Lung (tissue), 16 donors: ENCODE measurements around the gene ALDH7A1. TPM values are rescaled to one million over a fixed set of nuclear protein-coding genes. Genes with fewer than 3 reads are reported as not detected.

Source experiments
- ATAC-seq: fragments of 200-7000 bp; cut with Tn5 transposase; one replicate; pipeline ENCODE4 v1.9.1; 2020; ENCODE audit warnings: moderate number of reproducible peaks; ENCODE audit not compliant: insufficient read depth, low FRiP score
- DNase-seq, 3 donors: peaks; one replicate each; pipeline ENCODE4 v3.0.0-alpha.2; 2013 to 2017
- H3K27ac ChIP-seq, 2 donors: one replicate each; pipeline ENCODE4 v1.5.1; 2013; ENCODE audit warnings: mild to moderate bottlenecking in 2 of 2, moderate library complexity in 2 of 2, control low read depth in 1 of 2, inconsistent platforms in 1 of 2, low read depth in 1 of 2, low read length in 1 of 2
- H3K27me3 ChIP-seq, 3 donors: one replicate each; pipeline ENCODE4 v1.5.1; 2013; ENCODE audit warnings: low read length in 2 of 3; ENCODE audit not compliant: control insufficient read depth in 3 of 3, insufficient read depth in 3 of 3
- H3K36me3 ChIP-seq, 4 donors: one replicate each; pipeline ENCODE4 v1.5.1; 2013; ENCODE audit warnings: low read length in 4 of 4, mild to moderate bottlenecking in 1 of 4, moderate library complexity in 1 of 4; ENCODE audit not compliant: control insufficient read depth in 4 of 4, insufficient read depth in 4 of 4
- H3K4me1 ChIP-seq, 5 donors: one replicate each; pipeline ENCODE4 v1.5.1; 2013; ENCODE audit warnings: low read length in 5 of 5, mild to moderate bottlenecking in 2 of 5, moderate library complexity in 1 of 5; ENCODE audit not compliant: control insufficient read depth in 5 of 5, insufficient read depth in 5 of 5
- H3K4me3 ChIP-seq: one replicate; pipeline ENCODE4 v1.5.1; 2013; ENCODE audit warnings: mild to moderate bottlenecking, control low read depth, moderate library complexity
- H3K9ac ChIP-seq, 2 donors: one replicate each; pipeline ENCODE4 v1.5.1; 2013; ENCODE audit warnings: low read length in 2 of 2, control low read depth in 1 of 2; ENCODE audit not compliant: insufficient read depth in 1 of 2
- H3K9me3 ChIP-seq, 4 donors: one replicate each; pipeline ENCODE4 v1.5.1; 2013; ENCODE audit warnings: low read length in 3 of 4, mild to moderate bottlenecking in 1 of 4, moderate library complexity in 1 of 4; ENCODE audit not compliant: control insufficient read depth in 4 of 4, insufficient read depth in 3 of 4
- WGBS, 2 donors: extraction: QIAGEN DNeasy Blood & Tissue Kit; methylation state at CpG; one replicate each; pipeline ENCODE4 v1.1.7; 2013; 5-methylcytosine and 5-hydroxymethylcytosine counted together
- long read RNA-seq, 5 donors: transcript quantifications; one replicate each; lab custom pipeline, GENCODE V29; 2026
- polyA plus RNA-seq, 2 donors: library from polyadenylated mRNA; stranded (reverse); fragments of 200-250 nt; gene quantifications; one replicate each; pipeline ENCODE4 v1.2.1, GENCODE V29; 2013
- total RNA-seq, 2 donors: library from RNA; depleted of rRNA in 1 of 2; stranded (reverse); fragments of >200 nt in 1 of 2; gene quantifications; one replicate each; pipeline ENCODE4 v1.2.1, GENCODE V29; 2014 to 2021
- TF ChIP-seq, protein P1 (sequence below): IDR thresholded peaks from 2 replicates; pipeline ENCODE4 v1.5.1; 2012; ENCODE audit warnings: mild to moderate bottlenecking; ENCODE audit errors: control extremely low read depth, extremely low read depth
- donor health status: control.
- donor health status: control.
- donor health status: Bipolar disorder and iron deficiency.
- donor health status: healthy.
- donor health status: DM: yes; HTN: yes; CAD: no.

ALDH7A1 gene
- total RNA-seq (10 to 100 TPM; 40.7 to 66.0 TPM), polyA plus RNA-seq (10 to 100 TPM; 17.4 to 35.5 TPM)
- long read RNA-seq, donor 1, full-length matches to known transcripts = 26 of 46 reads
- long read RNA-seq, donor 1, partial matches to known transcripts = 20 of 46 reads
- long read RNA-seq, donor 1, other reads (novel, unspliced or antisense) = 0 of 46 reads
- long read RNA-seq, donor 2, full-length matches to known transcripts = 7 of 16 reads
- long read RNA-seq, donor 2, partial matches to known transcripts = 9 of 16 reads
- long read RNA-seq, donor 2, other reads (novel, unspliced or antisense) = 0 of 16 reads
- long read RNA-seq, donor 3, full-length matches to known transcripts = 14 of 24 reads
- long read RNA-seq, donor 3, partial matches to known transcripts = 10 of 24 reads
- long read RNA-seq, donor 3, other reads (novel, unspliced or antisense) = 0 of 24 reads
- long read RNA-seq, donor 4, full-length matches to known transcripts = 12 of 20 reads
- long read RNA-seq, donor 4, partial matches to known transcripts = 8 of 20 reads
- long read RNA-seq, donor 4, other reads (novel, unspliced or antisense) = 0 of 20 reads
- long read RNA-seq, donor 5, full-length matches to known transcripts = 38 of 55 reads
- long read RNA-seq, donor 5, partial matches to known transcripts = 17 of 55 reads
- long read RNA-seq, donor 5, other reads (novel, unspliced or antisense) = 0 of 55 reads

DNA sequence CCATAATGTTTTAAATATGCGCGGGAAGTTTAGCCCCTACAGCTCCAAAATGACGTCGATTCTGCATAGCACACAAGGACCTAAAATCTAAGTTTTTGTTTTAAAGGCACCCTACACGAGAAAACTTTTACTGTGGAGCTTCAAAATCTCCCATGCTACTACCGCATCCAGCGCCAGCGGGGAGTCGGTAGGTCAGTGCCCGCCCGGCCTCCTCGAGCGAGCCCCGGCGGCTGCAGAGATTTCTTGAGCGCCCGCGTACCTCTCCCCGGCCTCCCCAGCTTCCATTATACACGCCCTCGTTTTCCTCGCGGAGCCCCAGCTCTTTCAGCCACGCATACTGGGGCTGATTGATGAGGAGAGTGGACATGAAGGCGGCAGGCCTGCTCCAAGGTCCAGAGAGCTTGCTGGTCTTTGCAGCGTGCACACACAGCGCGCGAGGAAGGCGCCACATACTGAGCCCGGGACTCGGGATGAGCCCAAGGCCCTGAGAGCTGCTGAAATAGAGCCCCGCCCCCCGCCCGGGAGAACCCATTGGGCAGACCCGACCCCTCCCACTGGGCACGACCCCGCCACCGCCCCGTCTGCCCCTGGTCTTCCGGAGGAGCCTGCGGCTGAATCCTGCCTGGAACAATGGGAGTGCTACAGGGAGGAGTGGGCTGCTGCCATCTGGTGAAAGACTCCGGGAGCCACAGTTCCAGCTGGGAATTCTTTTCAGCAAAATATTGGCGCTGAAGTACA, at the start of gene ALDH7A1:
Gene ALDH7A1 (minus strand): TSS at position 472 of the 738 bp plus-strand sequence. CDS start 21 bp downstream, at position 451.
- peak; percentile 95 for ATAC-seq
- peak within 1 kb of the TSS; percentile 83 for H3K4me3 ChIP-seq
- peaks cover 2 to 17% (median 14%) of the 10 kb centered on the region in 5 donors for H3K4me1 ChIP-seq
- peak within 1 kb of the TSS; percentile 82 to 93 for H3K27ac ChIP-seq
- TF ChIP-seq, protein P1, sequence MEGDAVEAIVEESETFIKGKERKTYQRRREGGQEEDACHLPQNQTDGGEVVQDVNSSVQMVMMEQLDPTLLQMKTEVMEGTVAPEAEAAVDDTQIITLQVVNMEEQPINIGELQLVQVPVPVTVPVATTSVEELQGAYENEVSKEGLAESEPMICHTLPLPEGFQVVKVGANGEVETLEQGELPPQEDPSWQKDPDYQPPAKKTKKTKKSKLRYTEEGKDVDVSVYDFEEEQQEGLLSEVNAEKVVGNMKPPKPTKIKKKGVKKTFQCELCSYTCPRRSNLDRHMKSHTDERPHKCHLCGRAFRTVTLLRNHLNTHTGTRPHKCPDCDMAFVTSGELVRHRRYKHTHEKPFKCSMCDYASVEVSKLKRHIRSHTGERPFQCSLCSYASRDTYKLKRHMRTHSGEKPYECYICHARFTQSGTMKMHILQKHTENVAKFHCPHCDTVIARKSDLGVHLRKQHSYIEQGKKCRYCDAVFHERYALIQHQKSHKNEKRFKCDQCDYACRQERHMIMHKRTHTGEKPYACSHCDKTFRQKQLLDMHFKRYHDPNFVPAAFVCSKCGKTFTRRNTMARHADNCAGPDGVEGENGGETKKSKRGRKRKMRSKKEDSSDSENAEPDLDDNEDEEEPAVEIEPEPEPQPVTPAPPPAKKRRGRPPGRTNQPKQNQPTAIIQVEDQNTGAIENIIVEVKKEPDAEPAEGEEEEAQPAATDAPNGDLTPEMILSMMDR = no peak
- 1% methylated on average over 44 of the region's 44 CpGs for WGBS, 2 donors
- DNase-seq = peak; percentile 98 to 99 (median 98)
- H3K9ac ChIP-seq = peak within 1 kb of the TSS; percentile 56 to 85
- peaks cover 0 to 4% (median 3%) of the 10 kb centered on the region in 4 donors for H3K36me3 ChIP-seq
- H3K9me3 ChIP-seq = no peaks in the 10 kb centered on the region
- no peaks in the 10 kb centered on the region for H3K27me3 ChIP-seq

DNA sequence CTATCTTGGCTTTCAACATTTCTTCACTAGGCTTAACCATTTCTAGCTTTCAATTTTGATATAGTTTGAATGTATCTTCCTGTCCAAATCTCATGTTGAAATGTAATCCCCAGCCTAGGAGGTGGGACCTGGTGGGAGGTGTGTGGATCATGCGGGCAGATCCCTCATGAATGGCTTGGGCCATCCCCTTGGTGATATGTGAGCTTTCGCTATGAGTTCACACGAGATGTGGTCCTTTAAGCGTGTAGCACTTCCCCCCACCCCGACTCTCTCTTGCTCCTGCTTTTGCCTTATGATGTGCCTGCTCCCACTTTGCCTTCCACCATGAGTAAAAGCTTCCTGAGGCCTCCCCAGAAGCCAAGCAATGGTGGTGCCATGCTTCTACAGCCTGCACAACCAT, 46.4 kb upstream of the ALDH7A1 start:
- Histone ChIP-seq H3K4me3 (no peak overlapping the region), H3K9me3 (peaks cover 0 to 3% (median 0%) of the 10 kb centered on the region in 4 donors), H3K4me1 (no peaks in the 10 kb centered on the region), H3K27ac (no peak overlapping the region), H3K36me3 (no peaks in the 10 kb centered on the region), H3K9ac (no peak overlapping the region), H3K27me3 (no peaks in the 10 kb centered on the region)
- no peak for ATAC-seq
- 97 to 98% methylated on average over 5 of the region's 5 CpGs for WGBS, 2 donors
- no peak for DNase-seq
- TF ChIP-seq, protein P1 = no peak

DNA sequence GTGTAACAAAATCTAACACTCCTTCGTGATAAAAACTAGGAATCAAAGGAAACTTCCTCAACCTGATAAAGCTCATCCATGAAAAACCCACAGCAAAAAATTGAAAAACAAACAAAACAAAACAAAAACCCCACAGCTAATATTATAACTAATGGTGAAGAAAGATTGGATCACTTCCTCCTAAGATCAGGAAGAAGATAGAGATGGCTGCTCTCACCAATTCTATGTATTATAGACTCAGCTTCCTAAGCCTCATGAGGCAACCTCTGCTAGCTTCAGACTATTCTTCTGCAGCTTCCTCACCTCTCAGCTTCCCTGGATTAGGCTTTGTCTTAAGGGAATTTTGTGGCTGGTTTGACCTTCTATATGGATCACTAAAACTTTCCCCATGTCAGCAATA, 45.8 kb upstream of the ALDH7A1 start:
- TF ChIP-seq, protein P1 = no peak
- Histone ChIP-seq H3K27ac (no peak overlapping the region), H3K9ac (no peak overlapping the region), H3K4me3 (no peak overlapping the region), H3K4me1 (no peaks in the 10 kb centered on the region), H3K36me3 (no peaks in the 10 kb centered on the region), H3K27me3 (no peaks in the 10 kb centered on the region), H3K9me3 (peaks cover 0 to 3% (median 0%) of the 10 kb centered on the region in 4 donors)
- 78 to 97% methylated on average over 1 of the region's 1 CpG for WGBS, 2 donors
- DNase-seq = no peak
- no peak for ATAC-seq
